ENCODE data around the gene TEX14.

TEX14 gene

DNA sequence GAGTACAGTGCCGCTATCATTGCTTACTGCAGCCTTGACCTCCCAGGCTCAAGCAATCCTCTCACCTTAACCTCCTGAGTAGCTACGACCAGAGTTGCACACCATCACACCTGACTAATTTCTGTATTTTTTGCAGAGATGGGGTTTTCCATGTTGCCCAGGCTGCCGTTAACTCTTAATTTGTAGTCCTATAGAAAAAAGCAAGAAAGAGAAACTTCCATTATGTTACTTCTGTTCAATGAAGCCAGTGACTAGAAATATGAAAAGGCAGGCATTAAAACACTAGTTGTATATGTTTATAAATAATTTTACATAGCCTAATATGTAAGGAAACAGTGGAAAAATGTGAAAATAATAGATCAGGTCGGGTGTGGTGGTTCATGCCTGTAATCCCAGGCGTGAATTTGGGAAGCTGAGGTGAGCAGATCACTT lies 10.2 kb upstream of the TEX14 start:
- Histone ChIP-seq H3K4me1 (ENCODE audit: insufficient read depth, low read length) (no peaks in the 10 kb centered on the region), H3K27ac (ENCODE audit: low read length) (no peak overlapping the region), H3K4me3 (ENCODE audit: low read depth in 1 of 2, low read length in 2 of 2) (no peak overlapping the region), H3K36me3 (ENCODE audit: insufficient read depth, low read length) (peaks cover 28% of the 10 kb centered on the region), H3K4me2 (ENCODE audit: insufficient read depth, low read length) (no peak overlapping the region), H3K9me3 (ENCODE audit: insufficient read depth, low read length, severe bottlenecking) (no peaks in the 10 kb centered on the region), H3K9ac (ENCODE audit: low read depth, low read length) (no peak overlapping the region), H2AFZ (ENCODE audit: low read depth, low read length) (no peak overlapping the region), H3K27me3 (ENCODE audit: insufficient read depth, low read length, poor library complexity) (no peaks in the 10 kb centered on the region), H4K20me1 (ENCODE audit: insufficient read depth, low read length) (no peaks in the 10 kb centered on the region), H3K79me2 (ENCODE audit: insufficient read depth, low read length) (no peaks in the 10 kb centered on the region; the same call in 1 of the 2 replicates)
- DNase-seq (no peak), ATAC-seq (ENCODE audit: insufficient read depth, low read depth) (no peak)
- TF ChIP-seq, protein P1, sequence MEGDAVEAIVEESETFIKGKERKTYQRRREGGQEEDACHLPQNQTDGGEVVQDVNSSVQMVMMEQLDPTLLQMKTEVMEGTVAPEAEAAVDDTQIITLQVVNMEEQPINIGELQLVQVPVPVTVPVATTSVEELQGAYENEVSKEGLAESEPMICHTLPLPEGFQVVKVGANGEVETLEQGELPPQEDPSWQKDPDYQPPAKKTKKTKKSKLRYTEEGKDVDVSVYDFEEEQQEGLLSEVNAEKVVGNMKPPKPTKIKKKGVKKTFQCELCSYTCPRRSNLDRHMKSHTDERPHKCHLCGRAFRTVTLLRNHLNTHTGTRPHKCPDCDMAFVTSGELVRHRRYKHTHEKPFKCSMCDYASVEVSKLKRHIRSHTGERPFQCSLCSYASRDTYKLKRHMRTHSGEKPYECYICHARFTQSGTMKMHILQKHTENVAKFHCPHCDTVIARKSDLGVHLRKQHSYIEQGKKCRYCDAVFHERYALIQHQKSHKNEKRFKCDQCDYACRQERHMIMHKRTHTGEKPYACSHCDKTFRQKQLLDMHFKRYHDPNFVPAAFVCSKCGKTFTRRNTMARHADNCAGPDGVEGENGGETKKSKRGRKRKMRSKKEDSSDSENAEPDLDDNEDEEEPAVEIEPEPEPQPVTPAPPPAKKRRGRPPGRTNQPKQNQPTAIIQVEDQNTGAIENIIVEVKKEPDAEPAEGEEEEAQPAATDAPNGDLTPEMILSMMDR (IDR thresholded peaks at IDR 0.05; ENCODE audit: borderline replicate concordance, extremely low read depth, low read length, poor library complexity, severe bottlenecking), result no peak
- no peak for TF ChIP-seq EZH2 (IDR thresholded peaks at IDR 0.05; ENCODE audit: borderline replicate concordance, low read depth, low read length, severe bottlenecking)

DNA sequence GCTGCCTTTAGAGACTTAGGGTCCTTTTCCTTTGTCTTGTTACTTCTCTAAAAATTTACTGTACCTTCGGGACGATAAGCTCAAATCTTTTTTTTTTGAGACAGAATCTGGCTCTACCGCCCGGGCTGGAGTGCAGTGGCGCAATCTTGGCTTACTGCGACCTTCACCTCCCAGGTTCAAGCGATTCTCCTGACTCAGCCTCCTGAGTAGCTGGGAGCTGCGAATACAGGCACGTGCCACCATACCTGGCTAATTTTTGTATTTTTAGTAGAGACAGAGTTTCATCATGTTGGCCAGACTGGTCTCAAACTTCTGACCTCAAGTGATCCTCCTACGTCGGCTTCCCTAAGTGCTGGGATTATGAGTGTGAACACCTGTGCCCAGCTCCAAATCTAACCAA lies 7.9 kb upstream of the TEX14 start:
- ATAC-seq (ENCODE audit: insufficient read depth, low read depth) (no peak), DNase-seq (no peak)
- Histone ChIP-seq H3K9me3 (ENCODE audit: insufficient read depth, low read length, severe bottlenecking) (no peaks in the 10 kb centered on the region), H3K4me3 (ENCODE audit: low read depth in 1 of 2, low read length in 2 of 2) (no peak overlapping the region), H3K27me3 (ENCODE audit: insufficient read depth, low read length, poor library complexity) (no peaks in the 10 kb centered on the region), H2AFZ (ENCODE audit: low read depth, low read length) (no peak overlapping the region), H3K4me2 (ENCODE audit: insufficient read depth, low read length) (no peak overlapping the region), H3K9ac (ENCODE audit: low read depth, low read length) (no peak overlapping the region), H3K27ac (ENCODE audit: low read length) (no peak overlapping the region), H3K79me2 (ENCODE audit: insufficient read depth, low read length) (peaks cover 8% of the 10 kb centered on the region), H4K20me1 (ENCODE audit: insufficient read depth, low read length) (no peaks in the 10 kb centered on the region), H3K4me1 (ENCODE audit: insufficient read depth, low read length) (peaks cover 7% of the 10 kb centered on the region; the same call in 1 of the 2 replicates), H3K36me3 (ENCODE audit: insufficient read depth, low read length) (peaks cover 38% of the 10 kb centered on the region)
- TF ChIP-seq EZH2 (IDR thresholded peaks at IDR 0.05; ENCODE audit: borderline replicate concordance, low read depth, low read length, severe bottlenecking), result no peak
- TF ChIP-seq, protein P1 (IDR thresholded peaks at IDR 0.05; ENCODE audit: borderline replicate concordance, extremely low read depth, low read length, poor library complexity, severe bottlenecking), result no peak

DNA sequence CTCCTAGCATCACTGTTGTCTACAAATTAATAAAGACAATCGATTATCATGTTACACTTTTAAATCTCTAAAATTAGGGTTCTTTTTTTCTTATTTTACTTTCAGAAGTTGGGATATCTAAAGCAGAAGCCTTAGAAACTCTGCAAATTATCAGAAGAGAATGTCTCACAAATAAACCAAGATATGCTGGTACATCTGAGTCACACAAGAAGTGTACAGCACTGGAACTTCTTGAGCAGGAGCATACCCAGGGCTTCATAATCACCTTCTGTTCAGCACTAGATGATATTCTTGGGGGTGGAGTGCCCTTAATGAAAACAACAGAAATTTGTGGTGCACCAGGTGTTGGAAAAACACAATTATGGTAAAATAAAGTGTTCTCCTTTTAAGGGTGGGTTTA lies 3.0 kb upstream of the TEX14 start:
- Histone ChIP-seq H3K4me2 (ENCODE audit: insufficient read depth, low read length) (peak overlapping the region; percentile 66; the same call in 1 of the 2 replicates), H3K4me1 (ENCODE audit: insufficient read depth, low read length) (peaks cover 35% of the 10 kb centered on the region), H4K20me1 (ENCODE audit: insufficient read depth, low read length) (no peaks in the 10 kb centered on the region), H2AFZ (ENCODE audit: low read depth, low read length) (no peak overlapping the region), H3K79me2 (ENCODE audit: insufficient read depth, low read length) (peaks cover 35% of the 10 kb centered on the region), H3K9ac (ENCODE audit: low read depth, low read length) (no peak overlapping the region), H3K27me3 (ENCODE audit: insufficient read depth, low read length, poor library complexity) (no peaks in the 10 kb centered on the region), H3K9me3 (ENCODE audit: insufficient read depth, low read length, severe bottlenecking) (no peaks in the 10 kb centered on the region), H3K4me3 (ENCODE audit: low read depth in 1 of 2, low read length in 2 of 2) (no peak overlapping the region), H3K27ac (ENCODE audit: low read length) (no peak overlapping the region), H3K36me3 (ENCODE audit: insufficient read depth, low read length) (peaks cover 25% of the 10 kb centered on the region)
- no peak for ATAC-seq (ENCODE audit: insufficient read depth, low read depth)
- no peak for DNase-seq
- no peak for TF ChIP-seq EZH2 (IDR thresholded peaks at IDR 0.05; ENCODE audit: borderline replicate concordance, low read depth, low read length, severe bottlenecking)
- TF ChIP-seq, protein P1 (IDR thresholded peaks at IDR 0.05; ENCODE audit: borderline replicate concordance, extremely low read depth, low read length, poor library complexity, severe bottlenecking), result no peak

Data from DND-41 (cell line).